ENCODE data around the gene SAMHD1. TPM values are rescaled to one million over a fixed set of nuclear protein-coding genes. Genes with fewer than 3 reads are reported as not detected.
"Not testable (repeated sequence)": the region's sequence is repeated elsewhere in the genome, so short reads cannot be mapped to it uniquely, and the experiment has no call there.

SAMHD1 gene
- polyA plus RNA-seq, 2 of the 4 experiments (the other 2 are of a cell fraction), result 9.8 to 11.7 TPM

DNA sequence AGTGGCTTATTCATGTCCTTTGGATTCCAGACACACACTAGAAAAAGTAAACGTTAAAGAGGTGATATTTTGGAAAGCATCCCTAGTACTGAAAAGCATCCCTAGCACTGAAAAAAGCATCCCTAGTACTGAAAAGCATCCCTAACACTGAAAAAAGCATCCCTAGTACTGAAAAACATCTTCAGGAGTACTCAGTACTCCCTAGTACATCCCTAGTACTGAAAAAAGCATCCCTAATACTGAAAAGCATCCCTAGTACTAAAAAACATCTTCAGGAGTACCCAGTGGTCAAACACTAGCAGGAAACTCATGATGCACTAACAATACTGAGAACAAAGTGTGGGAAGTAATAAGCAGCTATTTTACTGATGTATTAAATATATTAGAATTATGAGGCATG lies 45.6 kb upstream of the SAMHD1 start:
- no peak for FAIRE-seq

DNA sequence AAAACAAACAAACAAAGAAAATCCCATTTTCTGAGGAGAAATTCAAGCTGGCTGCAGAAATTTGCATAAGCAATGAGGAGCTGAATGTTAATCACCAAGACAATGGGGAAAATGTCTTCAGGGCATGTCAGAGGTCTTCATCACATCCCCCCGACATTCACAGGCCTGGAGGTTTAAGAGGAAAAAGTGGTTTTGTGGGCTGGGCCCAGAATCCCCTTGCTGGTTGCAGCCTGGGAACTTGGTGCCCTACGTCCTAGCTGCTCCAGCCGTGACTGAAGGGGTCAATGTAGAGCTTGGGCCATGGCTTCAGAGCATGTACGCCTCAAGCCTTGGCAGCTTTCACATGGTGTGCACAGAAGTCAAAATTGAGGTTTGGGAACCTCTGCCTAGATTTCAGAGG lies 42.7 kb upstream of the SAMHD1 start:
- 94% methylated on average over 4 of the region's 4 CpGs for WGBS (ENCODE audit: missing lambda C conversion rate)

More for the DNA sequence above, 45.6 kb upstream of the SAMHD1 start:
- peaks cover 23% of the 10 kb centered on the region for H3K9me3 ChIP-seq
- 34% methylated on average over 1 of the region's 1 CpG for WGBS (ENCODE audit: missing lambda C conversion rate)
- no peak overlapping the region for H3K4me3 ChIP-seq
- no peak for DNase-seq (ENCODE audit: low read depth in 1 of 2, low spot score in 1 of 2)
- no peak overlapping the region for H3K27ac ChIP-seq
- ChIA-PET CTCF (no interaction called here), POLR2A (no interaction called here)
- no peaks in the 10 kb centered on the region for H3K4me1 ChIP-seq
- TF ChIP-seq POLR2AphosphoS2 (conservative IDR thresholded peaks at IDR 0.05; ENCODE audit: low read length) (no peak), CEBPB (IDR thresholded peaks at IDR 0.05) (no peak), EP300 (IDR thresholded peaks at IDR 0.05) (no peak)
- TF ChIP-seq, protein P1, sequence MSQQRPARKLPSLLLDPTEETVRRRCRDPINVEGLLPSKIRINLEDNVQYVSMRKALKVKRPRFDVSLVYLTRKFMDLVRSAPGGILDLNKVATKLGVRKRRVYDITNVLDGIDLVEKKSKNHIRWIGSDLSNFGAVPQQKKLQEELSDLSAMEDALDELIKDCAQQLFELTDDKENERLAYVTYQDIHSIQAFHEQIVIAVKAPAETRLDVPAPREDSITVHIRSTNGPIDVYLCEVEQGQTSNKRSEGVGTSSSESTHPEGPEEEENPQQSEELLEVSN (IDR thresholded peaks at IDR 0.05; ENCODE audit: borderline replicate concordance, low read depth), result no peak
- ATAC-seq, result no peak
- H3K4me2 ChIP-seq, result no peak overlapping the region

DNA sequence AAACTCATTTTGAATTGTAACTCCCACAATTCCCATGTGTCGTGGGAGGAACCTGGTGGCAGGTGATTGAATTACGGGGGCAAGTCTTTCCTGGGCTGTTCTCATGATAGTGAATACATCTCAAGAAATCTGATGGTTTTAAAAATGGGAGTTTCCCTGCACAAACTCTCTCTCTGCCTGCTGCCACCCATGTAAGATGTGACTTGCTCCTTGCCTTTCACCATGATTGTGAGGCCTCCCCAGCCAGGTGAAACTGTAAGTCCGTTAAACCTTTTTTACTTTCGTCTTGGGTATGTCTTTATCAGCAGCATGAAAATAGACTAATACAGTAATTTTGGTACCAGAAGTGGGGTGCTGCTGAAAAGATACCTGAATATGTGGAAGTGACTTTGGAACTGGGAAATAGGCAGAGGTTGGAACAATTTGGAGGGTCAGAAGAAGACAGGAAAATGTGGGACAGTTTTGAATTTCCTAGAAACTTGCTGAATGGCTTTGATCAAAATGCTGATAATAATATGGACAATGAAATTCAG lies 41.4 kb upstream of the SAMHD1 start:
- Histone ChIP-seq H3K4me1 (no peaks in the 10 kb centered on the region), H3K4me2 (no peak overlapping the region), H3K9me3 (peaks cover 23% of the 10 kb centered on the region), H3K27ac (no peak overlapping the region), H3K4me3 (no peak overlapping the region)
- WGBS (ENCODE audit: missing lambda C conversion rate), result 95% methylated on average over 4 of the region's 4 CpGs
- ChIA-PET CTCF (no interaction called here), POLR2A (no interaction called here)
- ATAC-seq (no peak), DNase-seq (ENCODE audit: low read depth in 1 of 2, low spot score in 1 of 2) (no peak), FAIRE-seq (no peak)
- TF ChIP-seq KDM1A (IDR thresholded peaks at IDR 0.05; ENCODE audit: low read depth) (0 out of 2 replicates have a peak, but pooled peaks have one; percentile 26), JUN (IDR thresholded peaks at IDR 0.05) (no peak), CBX8 (IDR thresholded peaks at IDR 0.05) (no peak), EP300 (IDR thresholded peaks at IDR 0.05) (no peak)
- TF ChIP-seq, protein P2, sequence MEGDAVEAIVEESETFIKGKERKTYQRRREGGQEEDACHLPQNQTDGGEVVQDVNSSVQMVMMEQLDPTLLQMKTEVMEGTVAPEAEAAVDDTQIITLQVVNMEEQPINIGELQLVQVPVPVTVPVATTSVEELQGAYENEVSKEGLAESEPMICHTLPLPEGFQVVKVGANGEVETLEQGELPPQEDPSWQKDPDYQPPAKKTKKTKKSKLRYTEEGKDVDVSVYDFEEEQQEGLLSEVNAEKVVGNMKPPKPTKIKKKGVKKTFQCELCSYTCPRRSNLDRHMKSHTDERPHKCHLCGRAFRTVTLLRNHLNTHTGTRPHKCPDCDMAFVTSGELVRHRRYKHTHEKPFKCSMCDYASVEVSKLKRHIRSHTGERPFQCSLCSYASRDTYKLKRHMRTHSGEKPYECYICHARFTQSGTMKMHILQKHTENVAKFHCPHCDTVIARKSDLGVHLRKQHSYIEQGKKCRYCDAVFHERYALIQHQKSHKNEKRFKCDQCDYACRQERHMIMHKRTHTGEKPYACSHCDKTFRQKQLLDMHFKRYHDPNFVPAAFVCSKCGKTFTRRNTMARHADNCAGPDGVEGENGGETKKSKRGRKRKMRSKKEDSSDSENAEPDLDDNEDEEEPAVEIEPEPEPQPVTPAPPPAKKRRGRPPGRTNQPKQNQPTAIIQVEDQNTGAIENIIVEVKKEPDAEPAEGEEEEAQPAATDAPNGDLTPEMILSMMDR (IDR thresholded peaks at IDR 0.05), result no peak

More for the DNA sequence above, 42.7 kb upstream of the SAMHD1 start:
- ATAC-seq; FAIRE-seq; H3K4me3 ChIP-seq; H3K4me2 ChIP-seq; POLR2A ChIA-PET; H3K4me1 ChIP-seq; DNase-seq (ENCODE audit: low read depth in 1 of 2, low spot score in 1 of 2); H3K27ac ChIP-seq: not testable (repeated sequence)
- H3K9me3 ChIP-seq, result peaks cover 23% of the 10 kb centered on the region
- CTCF ChIA-PET, result interaction anchor here (0.7 kb wide), 1 partner anchor 63 kb away, joined by 3 read pairs; no protein-coding TSS in a partner anchor

DNA sequence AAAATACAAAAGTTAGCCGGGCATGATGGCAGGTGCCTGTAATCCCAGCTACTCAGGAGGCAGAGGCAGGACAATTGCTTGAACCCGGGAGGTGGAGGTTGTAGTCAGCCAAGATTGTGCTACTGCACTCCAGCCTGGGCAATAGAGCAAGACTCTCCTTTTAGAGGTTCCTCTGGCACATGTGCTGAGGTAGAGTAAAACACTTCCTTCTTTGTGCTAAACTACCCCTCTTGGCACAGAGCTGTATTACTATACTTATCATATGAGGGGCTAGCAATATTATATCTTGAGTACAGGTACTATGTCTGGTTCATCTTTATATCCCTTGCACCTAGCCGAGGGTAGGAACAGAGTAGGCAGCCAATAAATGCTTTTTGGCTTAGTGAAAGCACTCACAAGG lies 40.2 kb upstream of the SAMHD1 start:
- Histone ChIP-seq H3K4me2 (no peak overlapping the region), H3K27ac (no peak overlapping the region), H3K9me3 (peaks cover 23% of the 10 kb centered on the region), H3K4me3 (no peak overlapping the region), H3K4me1 (no peaks in the 10 kb centered on the region)
- no peak for FAIRE-seq
- ChIA-PET POLR2A (no interaction called here), CTCF (no interaction called here)
- ATAC-seq, result no peak
- TF ChIP-seq EHMT2 (IDR thresholded peaks at IDR 0.05; ENCODE audit: low read depth), result no peak
- no peak for TF ChIP-seq CEBPB (IDR thresholded peaks at IDR 0.05)
- TF ChIP-seq, protein P3, sequence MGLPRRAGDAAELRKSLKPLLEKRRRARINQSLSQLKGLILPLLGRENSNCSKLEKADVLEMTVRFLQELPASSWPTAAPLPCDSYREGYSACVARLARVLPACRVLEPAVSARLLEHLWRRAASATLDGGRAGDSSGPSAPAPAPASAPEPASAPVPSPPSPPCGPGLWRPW (IDR thresholded peaks at IDR 0.05), result no peak
- no peak for TF ChIP-seq NPAS2 (CRISPR knock-in tag; IDR thresholded peaks at IDR 0.05; ENCODE audit: borderline replicate concordance)
- no peak for TF ChIP-seq POLR2AphosphoS2 (conservative IDR thresholded peaks at IDR 0.05; ENCODE audit: low read length)
- TF ChIP-seq RARB (CRISPR knock-in tag; IDR thresholded peaks at IDR 0.05), result no peak
- TF ChIP-seq POLR2A (IDR thresholded peaks at IDR 0.05; ENCODE audit: low read length), result no peak
- TF ChIP-seq TP53 (CRISPR knock-in tag; IDR thresholded peaks at IDR 0.05), result no peak
- no peak for TF ChIP-seq KDM5A (IDR thresholded peaks at IDR 0.05)
- no peak for TF ChIP-seq EHF (CRISPR knock-in tag; IDR thresholded peaks at IDR 0.05)
- TF ChIP-seq, protein P4, sequence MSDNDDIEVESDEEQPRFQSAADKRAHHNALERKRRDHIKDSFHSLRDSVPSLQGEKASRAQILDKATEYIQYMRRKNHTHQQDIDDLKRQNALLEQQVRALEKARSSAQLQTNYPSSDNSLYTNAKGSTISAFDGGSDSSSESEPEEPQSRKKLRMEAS (IDR thresholded peaks at IDR 0.05), result no peak
- TF ChIP-seq, protein P5, sequence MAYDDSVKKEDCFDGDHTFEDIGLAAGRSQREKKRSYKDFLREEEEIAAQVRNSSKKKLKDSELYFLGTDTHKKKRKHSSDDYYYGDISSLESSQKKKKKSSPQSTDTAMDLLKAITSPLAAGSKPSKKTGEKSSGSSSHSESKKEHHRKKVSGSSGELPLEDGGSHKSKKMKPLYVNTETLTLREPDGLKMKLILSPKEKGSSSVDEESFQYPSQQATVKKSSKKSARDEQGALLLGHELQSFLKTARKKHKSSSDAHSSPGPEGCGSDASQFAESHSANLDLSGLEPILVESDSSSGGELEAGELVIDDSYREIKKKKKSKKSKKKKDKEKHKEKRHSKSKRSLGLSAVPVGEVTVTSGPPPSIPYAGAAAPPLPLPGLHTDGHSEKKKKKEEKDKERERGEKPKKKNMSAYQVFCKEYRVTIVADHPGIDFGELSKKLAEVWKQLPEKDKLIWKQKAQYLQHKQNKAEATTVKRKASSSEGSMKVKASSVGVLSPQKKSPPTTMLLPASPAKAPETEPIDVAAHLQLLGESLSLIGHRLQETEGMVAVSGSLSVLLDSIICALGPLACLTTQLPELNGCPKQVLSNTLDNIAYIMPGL (CRISPR knock-in tag; IDR thresholded peaks at IDR 0.05; ENCODE audit: borderline replicate concordance), result no peak
- TF ChIP-seq, protein P6, sequence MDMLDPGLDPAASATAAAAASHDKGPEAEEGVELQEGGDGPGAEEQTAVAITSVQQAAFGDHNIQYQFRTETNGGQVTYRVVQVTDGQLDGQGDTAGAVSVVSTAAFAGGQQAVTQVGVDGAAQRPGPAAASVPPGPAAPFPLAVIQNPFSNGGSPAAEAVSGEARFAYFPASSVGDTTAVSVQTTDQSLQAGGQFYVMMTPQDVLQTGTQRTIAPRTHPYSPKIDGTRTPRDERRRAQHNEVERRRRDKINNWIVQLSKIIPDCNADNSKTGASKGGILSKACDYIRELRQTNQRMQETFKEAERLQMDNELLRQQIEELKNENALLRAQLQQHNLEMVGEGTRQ (IDR thresholded peaks at IDR 0.05), result no peak
- TF ChIP-seq NFE2L2 (conservative IDR thresholded peaks at IDR 0.05; ENCODE audit: low read length), result no peak
- TF ChIP-seq ZSCAN20 (CRISPR knock-in tag; IDR thresholded peaks at IDR 0.05), result no peak
- TF ChIP-seq MAZ (IDR thresholded peaks at IDR 0.05; ENCODE audit: borderline replicate concordance, low read depth, low read length), result no peak
- no peak for TF ChIP-seq FOSB (CRISPR knock-in tag; IDR thresholded peaks at IDR 0.05)
- no peak for TF ChIP-seq GATA3 (IDR thresholded peaks at IDR 0.05; ENCODE audit: borderline replicate concordance)
- TF ChIP-seq ESRRA (IDR thresholded peaks at IDR 0.05; ENCODE audit: borderline replicate concordance, low read length), result no peak
- DNase-seq (ENCODE audit: low read depth in 1 of 2, low spot score in 1 of 2), result no peak
- WGBS (ENCODE audit: missing lambda C conversion rate), result 80% methylated on average over 3 of the region's 3 CpGs

All from A549 (cell line).